Activated CD4-positive, alpha-beta memory T cell treated with anti-CD3 and anti-CD28 coated beads, Interleukin-2, amount 10 ng/mL, durations not matched to agents 7 days and 5 days (primary cell): ENCODE measurements around the gene MGAT4A. TPM values are rescaled to one million over a fixed set of nuclear protein-coding genes. Genes with fewer than 3 reads are reported as not detected.
"Not testable (repeated sequence)": the region's sequence is repeated elsewhere in the genome, so short reads cannot be mapped to it uniquely, and the experiment has no call there.

Source experiments
- CTCF ChIA-PET: fragments of 350-600 bp; sonication (Branson Sonifier 250); formaldehyde crosslinking; loops from one replicate; lab custom pipeline; 2021; ENCODE audit warnings: antibody characterized with exemption, inconsistent platforms; lab: Charles Lee
- POLR2A ChIA-PET: fragments of 350-600 bp; sonication (Branson Sonifier 250); formaldehyde crosslinking; loops from one replicate; lab custom pipeline; 2021; ENCODE audit warnings: antibody characterized with exemption; lab: Charles Lee
- DNase-seq: peaks from one replicate; pipeline ENCODE4 v3.0.0-alpha.2; 2020
- H3K27ac Mint-ChIP-seq: one replicate; pipeline ENCODE4 v1.8.0; 2021; ENCODE audit warnings: mild to moderate bottlenecking, mixed read lengths
- H3K27me3 Mint-ChIP-seq: one replicate; pipeline ENCODE4 v1.8.0; 2021; ENCODE audit warnings: mixed read lengths
- H3K36me3 Mint-ChIP-seq: one replicate; pipeline ENCODE4 v1.8.0; 2021; ENCODE audit warnings: low read depth, mixed read lengths
- H3K4me1 Mint-ChIP-seq: one replicate; pipeline ENCODE4 v1.8.0; 2021; ENCODE audit warnings: mixed read lengths
- H3K4me3 Mint-ChIP-seq: one replicate; pipeline ENCODE4 v1.8.0; 2021; ENCODE audit warnings: mild to moderate bottlenecking, mixed read lengths
- H3K9me3 Mint-ChIP-seq: one replicate; pipeline ENCODE4 v1.8.0; 2021; ENCODE audit warnings: mixed read lengths
- total RNA-seq, 2 experiments: library from RNA; stranded (reverse); gene quantifications; one replicate each; pipeline ENCODE4 v1.2.3, GENCODE V29; 2021

Gene MGAT4A
- total RNA-seq, 2 experiments from 2014 or later: 69.8 to 80.6 TPM

DNA sequence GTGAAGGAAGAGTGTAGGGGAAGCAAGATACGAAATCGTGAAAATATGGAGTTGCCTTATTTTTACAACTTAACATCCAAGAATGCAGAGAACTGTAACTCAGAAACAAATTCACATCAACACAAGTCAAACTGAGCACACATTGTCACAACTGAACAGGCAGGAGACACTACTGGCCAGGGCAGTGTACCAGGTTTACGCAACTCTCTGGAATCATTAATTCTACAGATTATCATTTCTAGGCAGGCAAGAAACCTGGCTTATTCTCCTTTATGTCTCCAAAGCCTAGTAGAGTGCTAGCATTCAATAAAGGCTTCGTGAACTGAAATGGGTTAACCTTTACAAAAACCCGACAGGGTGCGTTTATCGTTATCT, 123.2 kb downstream of the MGAT4A start:
- no peaks in the 10 kb centered on the region for H3K27me3 Mint-ChIP-seq
- POLR2A ChIA-PET: interaction anchor here (1.0 to 2.0 kb wide), 6 partner anchors 10 to 164 kb away, joined by 3 to 11 read pairs (median 4); no protein-coding TSS in a partner anchor
- DNase-seq: no peak
- peak overlapping the region; percentile 68 for H3K27ac Mint-ChIP-seq
- H3K4me3 Mint-ChIP-seq: peak overlapping the region; percentile 87
- peaks cover 25% of the 10 kb centered on the region for H3K36me3 Mint-ChIP-seq
- CTCF ChIA-PET: interaction anchor here (0.6 to 1.5 kb wide), 2 partner anchors 20 to 161 kb away, joined by 3 read pairs; no protein-coding TSS in a partner anchor
- no peaks in the 10 kb centered on the region for H3K9me3 Mint-ChIP-seq
- peaks cover 60% of the 10 kb centered on the region for H3K4me1 Mint-ChIP-seq

DNA sequence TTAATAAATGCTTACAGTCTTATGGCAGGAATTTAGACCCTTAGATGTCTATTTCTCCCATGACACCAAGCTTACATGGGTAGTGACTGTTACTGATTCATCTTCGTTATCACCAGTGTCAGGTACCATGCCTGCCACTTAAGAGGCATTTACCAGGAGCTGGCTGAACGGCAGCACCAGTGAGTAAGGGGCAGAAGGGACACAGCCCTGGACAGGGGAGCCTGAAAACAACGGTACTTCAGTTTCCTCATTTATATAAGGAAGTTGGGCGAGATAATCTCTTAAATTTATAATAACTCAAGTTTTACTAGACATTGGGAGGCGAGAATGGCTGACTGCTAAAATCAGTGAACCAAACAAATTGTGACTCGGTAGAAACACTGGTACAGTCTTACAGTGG, 123.8 kb downstream of the MGAT4A start:
- ChIA-PET POLR2A (interaction anchor here (1.0 to 2.0 kb wide), 5 partner anchors 11 to 165 kb away, joined by 3 to 11 read pairs (median 4); no protein-coding TSS in a partner anchor), CTCF (interaction anchor here (0.6 kb wide), 1 partner anchor 19 kb away, joined by 3 read pairs; no protein-coding TSS in a partner anchor)
- H3K27ac Mint-ChIP-seq: peak overlapping the region; percentile 68
- no peak for DNase-seq
- peak overlapping the region; percentile 87 for H3K4me3 Mint-ChIP-seq
- no peaks in the 10 kb centered on the region for H3K9me3 Mint-ChIP-seq
- peaks cover 24% of the 10 kb centered on the region for H3K36me3 Mint-ChIP-seq
- no peaks in the 10 kb centered on the region for H3K27me3 Mint-ChIP-seq
- H3K4me1 Mint-ChIP-seq: peaks cover 60% of the 10 kb centered on the region

DNA sequence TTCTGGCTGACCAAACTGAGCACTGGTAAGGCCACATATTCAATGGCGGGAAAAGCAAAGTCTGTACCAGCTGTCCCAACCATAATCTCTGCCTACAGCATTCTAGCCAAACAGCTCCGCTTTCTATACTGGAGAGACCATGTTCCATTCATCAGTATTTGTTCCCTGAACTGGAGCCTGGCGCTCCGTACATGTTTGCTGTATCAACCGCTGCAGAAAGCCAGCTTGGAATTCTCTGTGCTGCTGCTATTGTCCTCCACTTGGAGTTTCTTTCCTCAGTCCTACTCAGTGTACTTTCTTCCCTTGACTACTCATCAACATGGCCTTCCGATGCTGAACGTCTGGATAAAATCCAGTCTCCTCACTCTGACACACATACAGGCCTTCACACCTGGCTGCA, 124.5 kb downstream of the MGAT4A start:
- H3K27ac Mint-ChIP-seq: no peak overlapping the region
- peaks cover 22% of the 10 kb centered on the region for H3K36me3 Mint-ChIP-seq
- ChIA-PET POLR2A (interaction anchor here (1.0 kb wide), 1 partner anchor 10 kb away, joined by 3 read pairs; no protein-coding TSS in a partner anchor), CTCF (no interaction called here)
- H3K4me1 Mint-ChIP-seq: peaks cover 56% of the 10 kb centered on the region
- H3K9me3 Mint-ChIP-seq: no peaks in the 10 kb centered on the region
- DNase-seq: no peak
- peak overlapping the region; percentile 17 for H3K4me3 Mint-ChIP-seq
- no peaks in the 10 kb centered on the region for H3K27me3 Mint-ChIP-seq

DNA sequence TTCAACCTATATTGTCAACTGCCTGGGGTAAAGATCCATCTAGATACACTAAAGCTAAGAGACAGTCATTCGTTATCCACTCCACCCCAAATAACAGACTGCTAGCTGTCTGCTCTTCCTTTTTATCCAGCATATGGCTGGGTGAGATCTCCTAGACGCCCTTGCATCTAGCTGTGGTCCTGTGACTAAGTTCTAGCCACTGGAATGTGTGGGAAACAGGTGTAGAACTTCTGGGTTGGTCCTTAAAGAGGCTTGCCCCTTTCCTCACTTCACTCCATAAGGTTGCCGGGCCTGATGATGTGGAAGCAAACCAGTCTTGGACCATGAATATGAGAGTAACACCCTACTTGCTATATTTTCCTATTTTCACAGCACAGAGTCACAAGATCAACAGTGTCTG, 125.9 kb downstream of the MGAT4A start:
- H3K27ac Mint-ChIP-seq: no peak overlapping the region
- peaks cover 42% of the 10 kb centered on the region for H3K4me1 Mint-ChIP-seq
- H3K27me3 Mint-ChIP-seq: no peaks in the 10 kb centered on the region
- ChIA-PET POLR2A (interaction anchor here (0.7 to 1.0 kb wide), 3 partner anchors 9 to 25 kb away, joined by 3 to 4 read pairs (median 3); no protein-coding TSS in a partner anchor), CTCF (no interaction called here)
- H3K4me3 Mint-ChIP-seq: no peak overlapping the region
- peaks cover 18% of the 10 kb centered on the region for H3K36me3 Mint-ChIP-seq
- DNase-seq: no peak
- no peaks in the 10 kb centered on the region for H3K9me3 Mint-ChIP-seq

DNA sequence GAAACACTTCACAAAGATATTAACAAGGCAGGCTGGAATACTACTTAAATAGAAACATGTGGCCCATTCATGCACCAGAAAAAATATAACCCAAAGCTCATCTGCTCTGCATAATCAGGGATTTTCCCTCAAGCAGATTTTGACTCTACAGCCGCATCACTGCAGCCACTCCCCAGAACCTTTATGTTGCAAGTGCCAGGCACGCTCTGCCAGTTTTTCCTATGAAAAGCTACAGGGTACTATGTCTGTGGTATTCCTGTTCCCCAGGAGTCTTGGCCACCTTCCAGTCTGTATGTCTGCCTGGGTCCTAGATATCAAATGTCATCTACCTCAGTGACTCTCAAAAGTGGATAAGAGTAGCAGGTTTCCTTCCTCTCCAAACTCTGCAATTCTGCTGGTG, 126.4 kb downstream of the MGAT4A start:
- H3K36me3 Mint-ChIP-seq: peaks cover 20% of the 10 kb centered on the region
- H3K9me3 Mint-ChIP-seq: no peaks in the 10 kb centered on the region
- peaks cover 37% of the 10 kb centered on the region for H3K4me1 Mint-ChIP-seq
- H3K27me3 Mint-ChIP-seq: no peaks in the 10 kb centered on the region
- no peak overlapping the region for H3K27ac Mint-ChIP-seq
- CTCF ChIA-PET: no interaction called here
- POLR2A ChIA-PET: interaction anchor here (0.7 to 2.0 kb wide), 3 partner anchors 10 to 26 kb away, joined by 3 to 5 read pairs (median 4); no protein-coding TSS in a partner anchor
- DNase-seq: no peak
- H3K4me3 Mint-ChIP-seq: no peak overlapping the region

DNA sequence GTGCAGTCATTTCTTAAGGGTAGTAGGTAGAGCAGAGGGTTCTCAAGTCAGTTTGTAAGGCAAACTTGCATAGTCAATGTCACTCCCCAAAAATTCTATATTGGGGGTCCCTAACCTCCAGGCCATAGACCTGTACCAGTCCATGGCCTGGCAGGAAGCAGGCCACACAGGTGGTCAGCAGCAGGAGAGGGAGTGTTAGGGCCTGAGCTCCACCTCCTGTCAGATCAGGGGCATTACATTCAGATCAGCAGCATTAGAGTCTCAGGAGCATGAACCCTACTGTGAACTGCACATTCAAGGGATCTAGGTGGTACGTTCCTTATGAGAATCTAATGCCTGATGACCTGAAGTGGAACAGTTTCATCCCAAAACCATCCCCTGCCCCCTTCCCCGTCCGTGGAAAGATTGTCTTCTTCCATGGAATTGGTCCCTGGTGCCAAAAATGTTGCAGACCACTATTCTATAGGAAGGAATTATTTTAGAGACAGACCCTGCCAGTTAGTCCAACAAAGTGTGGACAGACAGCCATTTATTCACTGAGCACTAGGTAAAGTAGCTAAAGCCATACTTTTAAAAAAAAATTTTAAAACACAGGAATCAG, 129.3 kb downstream of the MGAT4A start:
- ChIA-PET CTCF (interaction anchor here (1.0 to 2.0 kb wide), 4 partner anchors 10 to 236 kb away, joined by 3 to 5 read pairs (median 3); no protein-coding TSS in a partner anchor), POLR2A (no interaction called here)
- H3K27ac Mint-ChIP-seq: no peak overlapping the region
- DNase-seq: peak; percentile 34
- peaks cover 35% of the 10 kb centered on the region for H3K36me3 Mint-ChIP-seq
- H3K4me3 Mint-ChIP-seq: no peak overlapping the region
- H3K27me3 Mint-ChIP-seq: no peaks in the 10 kb centered on the region
- H3K4me1 Mint-ChIP-seq: peaks cover 27% of the 10 kb centered on the region
- H3K9me3 Mint-ChIP-seq: no peaks in the 10 kb centered on the region

DNA sequence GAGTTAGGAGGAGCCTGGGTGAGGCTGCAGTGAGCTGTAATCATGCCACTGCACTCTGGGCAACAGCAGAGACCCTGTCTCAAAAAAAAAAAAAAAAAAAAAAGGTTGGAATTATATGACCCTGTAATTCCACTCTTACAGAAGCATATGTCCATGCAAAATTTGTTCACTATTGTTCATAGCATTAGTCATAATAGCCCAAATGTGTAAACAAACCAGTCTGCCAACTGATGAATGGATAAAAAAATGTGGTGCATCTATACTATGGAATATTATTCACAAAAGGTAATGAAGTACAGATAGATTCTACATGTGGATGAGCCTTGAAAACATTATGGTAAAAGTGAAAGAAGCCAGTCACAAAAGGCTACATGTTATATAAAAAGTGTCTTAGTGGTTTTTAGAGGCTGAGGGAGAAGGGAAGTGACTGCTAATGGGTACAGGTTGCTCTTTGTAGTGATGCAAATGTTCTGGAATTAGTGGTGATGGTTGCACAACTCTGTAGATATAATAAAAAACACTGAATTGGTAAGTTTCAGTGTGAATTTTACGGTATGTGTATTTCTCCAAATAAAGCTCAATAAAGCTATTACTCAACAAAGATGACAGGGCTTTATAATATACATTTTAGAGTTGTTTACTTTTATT, 132.0 kb downstream of the MGAT4A start:
- CTCF ChIA-PET: interaction anchor here (1.2 kb wide), 1 partner anchor 32 kb away, joined by 3 read pairs; no protein-coding TSS in a partner anchor

DNA sequence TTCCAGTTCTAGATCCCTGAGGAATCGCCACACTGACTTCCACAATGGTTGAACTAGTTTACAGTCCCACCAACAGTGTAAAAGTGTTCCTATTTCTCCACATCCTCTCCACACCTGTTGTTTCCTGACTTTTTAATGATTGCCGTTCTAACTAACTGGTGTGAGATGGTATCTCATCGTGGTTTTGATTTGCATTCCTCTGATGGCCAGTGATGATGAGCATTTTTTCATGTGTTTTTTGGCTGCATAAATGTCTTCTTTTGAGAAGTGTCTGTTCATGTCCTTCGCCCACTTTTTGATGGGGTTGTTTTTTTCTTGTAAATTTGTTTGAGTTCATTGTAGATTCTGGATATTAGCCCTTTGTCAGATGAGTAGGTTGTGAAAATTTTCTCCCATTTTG, 136.3 kb downstream of the MGAT4A start:
- peaks cover 69% of the 10 kb centered on the region for H3K36me3 Mint-ChIP-seq

More for the DNA sequence above, 132.0 kb downstream of the MGAT4A start:
- no peaks in the 10 kb centered on the region for H3K27me3 Mint-ChIP-seq
- POLR2A ChIA-PET: no interaction called here
- peaks cover 2% of the 10 kb centered on the region for H3K9me3 Mint-ChIP-seq
- no peak for DNase-seq
- H3K27ac Mint-ChIP-seq: no peak overlapping the region
- peaks cover 53% of the 10 kb centered on the region for H3K36me3 Mint-ChIP-seq
- H3K4me1 Mint-ChIP-seq: peaks cover 8% of the 10 kb centered on the region
- H3K4me3 Mint-ChIP-seq: no peak overlapping the region

DNA sequence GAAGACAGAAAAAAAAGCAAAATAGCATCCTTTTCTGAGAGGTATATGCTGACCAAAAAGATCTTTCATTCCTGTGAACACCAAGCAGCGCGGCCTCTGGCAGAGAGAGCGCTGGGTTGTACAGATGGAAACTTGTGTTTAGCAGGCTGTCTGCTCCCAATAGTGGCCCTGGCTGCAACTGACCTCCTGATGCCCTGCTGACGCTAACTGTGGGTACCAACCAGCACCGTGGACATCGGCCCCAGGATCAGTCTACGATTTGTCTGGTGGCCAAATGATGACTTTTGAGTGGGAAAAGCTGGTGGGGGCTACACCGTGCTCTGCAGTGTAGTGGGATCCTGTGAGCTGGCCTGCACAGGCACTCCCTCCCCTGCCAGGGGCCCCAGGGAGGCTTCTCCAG, 138.4 kb downstream of the MGAT4A start:
- Mint-ChIP-seq H3K4me1 (peaks cover 6% of the 10 kb centered on the region), H3K27ac (no peak overlapping the region), H3K9me3 (peaks cover 9% of the 10 kb centered on the region), H3K36me3 (peaks cover 70% of the 10 kb centered on the region), H3K4me3 (no peak overlapping the region), H3K27me3 (no peaks in the 10 kb centered on the region)
- no peak for DNase-seq
- ChIA-PET POLR2A (interaction anchor here (1.2 kb wide), 1 partner anchor 9 kb away, joined by 5 read pairs; no protein-coding TSS in a partner anchor), CTCF (no interaction called here)

More for the DNA sequence above, 136.3 kb downstream of the MGAT4A start:
- H3K9me3 Mint-ChIP-seq, H3K4me3 Mint-ChIP-seq, CTCF ChIA-PET, H3K4me1 Mint-ChIP-seq, POLR2A ChIA-PET, H3K27me3 Mint-ChIP-seq, H3K27ac Mint-ChIP-seq, DNase-seq: not testable (repeated sequence)

DNA sequence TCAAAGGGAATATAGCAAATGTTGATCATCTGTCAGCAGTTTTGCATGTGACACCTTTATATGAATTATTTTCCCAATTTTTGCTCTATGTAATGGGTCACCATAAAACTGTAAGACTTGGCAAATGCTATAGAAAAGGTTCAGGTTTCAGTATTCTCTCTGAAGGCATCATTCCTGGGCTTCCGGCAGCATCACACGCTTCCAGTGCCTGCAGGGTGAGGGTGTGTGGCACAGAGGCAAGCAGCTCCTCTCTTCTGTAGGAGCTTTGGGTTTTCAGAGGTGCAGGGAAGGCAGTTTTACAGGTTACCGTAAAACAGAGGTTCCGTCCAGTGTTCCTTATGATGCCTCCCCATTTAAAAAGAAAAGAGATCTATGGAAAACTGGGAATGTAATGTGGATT, 141.4 kb downstream of the MGAT4A start:
- ChIA-PET POLR2A (interaction anchor here (1.3 kb wide), 1 partner anchor 33 kb away, joined by 3 read pairs; no protein-coding TSS in a partner anchor), CTCF (interaction anchor here (0.6 kb wide), 1 partner anchor 214 kb away, joined by 5 read pairs; no protein-coding TSS in a partner anchor)
- Mint-ChIP-seq H3K36me3 (peaks cover 78% of the 10 kb centered on the region), H3K9me3 (peaks cover 9% of the 10 kb centered on the region), H3K27ac (no peak overlapping the region), H3K27me3 (no peaks in the 10 kb centered on the region), H3K4me1 (peaks cover 4% of the 10 kb centered on the region), H3K4me3 (no peak overlapping the region)
- DNase-seq: no peak

DNA sequence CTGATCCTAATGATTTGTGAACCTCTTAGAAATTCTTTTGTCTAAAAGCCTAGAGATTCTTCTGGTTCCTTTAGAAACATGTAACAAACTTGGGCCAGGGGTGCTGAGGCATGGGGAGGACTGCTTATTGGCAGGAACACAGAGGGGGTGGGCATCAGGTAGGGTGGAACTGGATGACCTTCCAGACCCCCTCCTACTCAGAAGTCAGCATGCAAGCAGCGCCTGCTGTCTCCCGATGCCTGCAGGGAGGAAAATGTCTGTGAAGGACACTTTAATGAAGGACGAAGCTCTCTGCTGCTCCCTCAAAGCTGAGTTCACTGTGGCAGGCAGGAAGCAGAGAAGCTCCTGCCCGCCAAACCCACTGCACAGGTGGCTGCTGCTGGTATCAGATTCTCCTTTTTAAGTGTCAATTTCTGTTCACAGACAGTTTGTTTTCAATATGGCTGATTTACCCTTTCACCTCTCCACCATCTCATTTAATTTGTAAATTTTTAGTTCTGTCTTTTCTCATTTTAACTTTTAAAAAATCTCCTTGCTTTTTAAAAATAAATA, 142.0 kb downstream of the MGAT4A start:
- H3K4me1 Mint-ChIP-seq: peaks cover 2% of the 10 kb centered on the region
- H3K36me3 Mint-ChIP-seq: peaks cover 72% of the 10 kb centered on the region
- no peak overlapping the region for H3K4me3 Mint-ChIP-seq
- H3K27ac Mint-ChIP-seq: no peak overlapping the region
- H3K27me3 Mint-ChIP-seq: no peaks in the 10 kb centered on the region
- CTCF ChIA-PET: no interaction called here
- POLR2A ChIA-PET: interaction anchor here (1.3 kb wide), 1 partner anchor 32 kb away, joined by 3 read pairs; no protein-coding TSS in a partner anchor
- peaks cover 8% of the 10 kb centered on the region for H3K9me3 Mint-ChIP-seq
- DNase-seq: no peak

DNA sequence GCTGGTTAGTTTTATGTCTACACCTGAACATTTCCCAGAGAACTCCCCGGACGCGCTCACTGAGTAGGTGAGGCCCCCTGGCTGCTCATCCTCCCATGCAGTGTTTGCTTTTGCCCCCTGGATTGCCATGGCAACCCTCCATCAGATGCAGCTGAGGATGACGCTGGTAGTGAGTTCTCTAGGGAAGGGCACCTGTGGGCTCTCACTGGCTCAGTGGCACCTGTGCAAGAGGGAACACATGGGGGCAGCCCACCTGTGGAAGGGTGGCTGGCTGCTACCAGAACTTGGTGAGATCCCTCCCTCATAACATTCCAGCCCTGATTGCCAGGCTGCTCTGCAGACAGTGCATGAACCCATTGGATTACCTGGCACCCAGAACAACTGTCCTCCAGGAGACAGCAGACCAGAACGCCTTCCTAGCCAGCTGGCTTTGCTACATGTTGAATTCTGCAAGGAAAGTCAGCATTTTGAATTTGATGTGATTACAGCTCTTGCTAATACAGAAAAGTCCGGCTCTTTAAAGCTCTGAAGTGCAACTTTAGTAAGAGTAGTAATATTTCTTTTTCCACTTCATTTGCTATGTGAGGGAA, 144.3 kb downstream of the MGAT4A start:
- H3K4me3 Mint-ChIP-seq: no peak overlapping the region
- peaks cover 70% of the 10 kb centered on the region for H3K36me3 Mint-ChIP-seq

More for the DNA sequence above, 144.3 kb downstream of the MGAT4A start:
- DNase-seq: peak; percentile 6
- H3K9me3 Mint-ChIP-seq: no peaks in the 10 kb centered on the region
- no peak overlapping the region for H3K27ac Mint-ChIP-seq
- ChIA-PET POLR2A (no interaction called here), CTCF (no interaction called here)
- H3K4me1 Mint-ChIP-seq: peaks cover 1% of the 10 kb centered on the region
- H3K27me3 Mint-ChIP-seq: no peaks in the 10 kb centered on the region
